GM19351 (cell line): ENCODE results near the gene DCK.
"Not testable (repeated sequence)": the region's sequence is repeated elsewhere in the genome, so short reads cannot be mapped to it uniquely, and the experiment has no call there.

ENCODE experiments used
- ATAC-seq: cut with Tn5 transposase; IDR thresholded peaks from one replicate; pipeline ENCODE4 v1.9.1; 2021; ENCODE audit warnings: mild to moderate bottlenecking, moderate library complexity; ENCODE audit not compliant: unreplicated experiment

DCK gene

DNA sequence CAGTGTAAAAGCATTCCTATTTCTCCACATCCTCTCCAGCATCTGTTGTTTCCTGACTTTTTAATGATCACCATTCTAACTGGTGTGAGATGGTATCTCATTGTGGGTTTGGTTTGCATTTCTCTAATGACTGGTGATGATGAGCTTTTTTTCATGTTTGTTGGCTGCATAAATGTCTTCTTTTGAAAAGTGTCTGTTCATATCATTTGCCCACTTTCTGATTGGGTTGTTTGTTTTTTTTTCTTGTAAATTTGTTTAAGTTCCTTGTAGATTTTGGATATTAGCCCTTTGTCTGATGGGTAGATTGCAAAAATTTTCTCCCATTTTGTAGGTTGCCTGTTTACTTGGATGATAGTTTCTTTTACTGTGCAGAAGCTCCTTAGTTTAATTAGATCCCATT lies 6.2 kb downstream of the DCK start:
- not testable (repeated sequence) for ATAC-seq

DNA sequence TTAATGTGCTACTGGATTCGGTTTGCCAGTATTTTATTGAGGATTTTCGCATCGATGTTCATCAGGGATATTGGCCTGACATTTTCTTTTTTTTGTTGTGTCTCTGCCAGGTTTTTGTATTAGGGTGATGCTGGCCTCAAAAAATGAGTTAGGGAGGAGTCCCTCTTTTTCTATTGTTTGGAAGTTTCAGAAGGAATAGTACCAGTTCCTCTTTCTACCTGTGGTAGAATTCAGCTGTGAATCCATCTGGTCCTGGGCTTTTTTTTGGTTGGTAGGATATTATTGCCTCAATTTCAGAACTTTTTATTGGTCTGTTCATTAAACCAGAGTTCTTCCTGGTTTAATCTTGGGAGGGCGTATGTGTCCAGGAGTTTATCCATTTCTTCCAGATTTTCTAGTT lies 7.9 kb downstream of the DCK start:
- not testable (repeated sequence) for ATAC-seq

DNA sequence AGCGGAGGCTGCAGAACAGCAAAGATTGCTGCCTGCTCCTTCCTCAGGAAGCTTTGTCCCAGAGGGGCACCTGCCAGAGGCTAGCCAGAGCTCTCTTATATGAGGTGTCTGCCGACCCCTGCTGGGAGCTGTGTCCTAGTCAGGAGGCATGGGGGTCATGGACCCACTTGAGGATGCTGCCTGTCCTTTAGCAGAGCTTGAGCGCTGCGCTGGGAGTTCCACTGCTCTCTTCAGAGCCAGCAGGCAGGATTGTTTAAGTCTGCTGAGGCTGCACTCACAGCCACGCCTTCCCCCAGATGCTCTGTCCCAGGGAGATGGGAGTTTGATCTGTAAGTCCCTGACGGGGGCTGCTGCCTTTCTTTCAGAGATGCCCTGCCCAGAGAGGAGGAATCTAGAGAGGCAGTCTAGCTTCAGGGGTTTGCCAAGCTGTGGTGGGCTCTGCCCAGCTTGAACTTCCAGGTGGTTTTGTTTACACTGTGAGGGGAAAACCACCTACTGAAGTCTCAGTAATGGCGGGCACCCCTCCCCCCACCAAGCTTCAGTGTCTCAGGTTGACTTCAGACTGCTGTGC lies 10.9 kb downstream of the DCK start:
- peak; percentile 29 for ATAC-seq

DNA sequence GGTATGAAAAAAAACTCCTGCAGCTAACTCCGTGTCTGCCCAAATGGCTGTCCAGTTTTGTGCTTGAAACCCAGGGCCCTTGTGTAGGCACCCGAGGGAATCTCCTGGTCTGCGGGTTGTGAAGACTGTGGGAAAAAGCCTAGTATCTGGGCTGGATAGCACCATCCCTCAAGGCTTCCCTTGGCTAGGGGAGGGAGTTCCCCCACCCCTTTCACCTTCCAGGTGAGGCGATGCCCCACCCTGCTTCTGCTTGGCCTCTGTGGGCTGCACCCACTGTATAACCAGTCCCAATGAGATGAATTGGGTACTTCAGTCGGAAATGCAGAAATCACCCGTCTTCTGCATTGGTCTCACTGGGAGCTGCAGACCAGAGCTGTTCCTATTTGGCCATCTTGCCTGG lies 11.6 kb downstream of the DCK start:
- ATAC-seq, result not testable (repeated sequence)

DNA sequence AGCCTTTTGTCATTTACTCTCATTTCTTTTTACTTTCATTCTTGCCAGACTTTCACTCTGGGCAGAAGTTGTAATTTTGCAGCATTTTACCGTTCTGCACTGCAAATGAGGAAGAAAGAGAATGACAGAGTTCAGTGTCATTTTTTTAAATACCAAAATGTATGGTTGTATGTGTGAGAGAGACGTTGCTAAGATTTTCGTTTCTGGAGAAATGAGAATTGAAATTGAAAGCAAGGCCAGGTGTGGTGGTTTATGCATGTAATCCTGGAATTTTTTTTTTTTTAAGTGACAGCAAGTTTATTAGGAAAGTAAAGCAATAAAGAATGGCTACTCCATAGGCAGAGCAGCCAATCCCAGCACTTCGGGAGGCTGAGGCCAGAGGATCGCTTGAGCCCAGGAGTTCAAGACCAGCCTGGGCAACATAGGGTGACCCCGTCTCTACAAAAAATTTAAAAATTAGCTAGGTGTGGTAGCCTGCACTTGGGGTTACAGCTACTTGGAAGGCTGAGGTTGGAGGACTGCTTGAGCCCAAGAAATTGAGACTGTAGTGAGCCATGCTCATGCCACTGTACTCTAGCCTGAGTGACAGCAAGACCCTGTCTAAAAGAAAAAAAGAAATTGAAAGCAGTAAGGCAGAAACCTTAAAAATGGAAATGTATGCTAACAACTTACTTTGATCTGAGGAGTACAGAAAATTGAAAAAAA lies 12.9 kb downstream of the DCK start:
- peak; percentile 74 for ATAC-seq

DNA sequence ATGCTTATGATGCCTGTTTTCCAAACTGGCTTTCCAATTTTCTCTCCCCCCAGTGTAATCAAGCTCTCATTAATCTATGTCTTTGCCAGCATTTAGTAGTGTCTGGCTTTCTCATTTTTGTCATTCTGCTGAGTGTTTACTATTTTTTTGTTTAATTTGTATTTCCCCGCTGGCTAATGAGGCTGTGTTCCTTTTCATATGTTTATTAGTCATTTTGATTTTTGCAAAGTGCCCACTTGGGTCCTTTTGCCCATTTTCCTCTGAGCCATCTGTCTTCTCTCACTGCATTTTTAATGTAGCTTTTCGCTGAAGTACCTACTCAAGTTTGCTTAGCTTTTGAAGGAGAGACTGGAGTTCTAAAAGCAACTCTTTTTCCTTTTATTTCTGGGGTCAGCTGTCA lies 14.7 kb downstream of the DCK start:
- ATAC-seq, result no peak

DNA sequence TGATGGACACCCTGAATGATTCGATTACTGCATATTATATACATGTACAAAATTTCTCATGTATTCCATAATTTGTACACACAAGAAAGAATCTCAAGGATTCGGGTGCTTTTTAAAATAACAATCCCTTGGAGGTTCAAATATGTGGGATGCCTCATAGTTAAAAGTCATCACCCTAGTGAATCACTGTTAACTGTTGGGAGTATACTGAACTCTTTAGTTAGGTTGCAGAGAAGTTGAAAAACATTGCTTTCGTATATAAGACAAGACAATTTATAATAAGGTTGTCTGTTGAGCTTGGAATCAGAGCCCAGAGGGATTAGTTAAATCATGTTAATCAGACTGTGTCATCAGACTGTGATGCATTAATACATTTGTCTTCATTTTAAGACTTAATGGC lies 15.6 kb downstream of the DCK start:
- ATAC-seq, result no peak

DNA sequence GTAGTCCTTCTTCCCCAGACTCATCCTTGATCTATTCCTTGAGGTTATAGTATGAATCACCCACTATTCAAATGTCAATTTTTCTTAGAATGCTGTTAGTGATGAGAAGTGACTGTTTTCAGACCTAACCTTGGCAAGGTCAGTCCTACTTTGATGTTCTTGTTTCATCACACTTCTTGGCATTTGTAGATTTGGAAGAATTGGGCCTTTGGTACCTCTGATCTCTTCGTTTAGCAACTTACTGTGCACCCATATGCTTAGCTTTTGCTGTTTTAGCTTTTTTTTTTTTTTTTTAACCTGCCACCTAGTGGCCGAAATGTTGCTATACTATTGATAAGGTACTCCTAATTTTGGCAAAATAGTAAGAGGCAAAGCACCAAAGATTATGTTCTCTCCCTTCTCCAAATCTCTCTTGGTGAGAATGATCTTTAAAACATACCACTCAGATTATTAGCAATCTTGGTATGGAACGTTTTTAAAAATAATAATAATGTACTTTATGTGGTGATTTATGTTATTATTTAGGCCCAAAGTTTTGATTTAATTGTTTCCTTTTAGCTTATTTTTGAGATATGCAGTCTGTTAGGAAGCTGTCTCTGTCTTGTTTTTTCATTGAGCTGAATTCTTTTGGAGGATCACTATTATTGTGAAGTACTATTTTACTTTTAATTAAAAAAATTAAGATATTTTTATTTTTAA lies 16.6 kb downstream of the DCK start:
- ATAC-seq, result peak; percentile 64

DNA sequence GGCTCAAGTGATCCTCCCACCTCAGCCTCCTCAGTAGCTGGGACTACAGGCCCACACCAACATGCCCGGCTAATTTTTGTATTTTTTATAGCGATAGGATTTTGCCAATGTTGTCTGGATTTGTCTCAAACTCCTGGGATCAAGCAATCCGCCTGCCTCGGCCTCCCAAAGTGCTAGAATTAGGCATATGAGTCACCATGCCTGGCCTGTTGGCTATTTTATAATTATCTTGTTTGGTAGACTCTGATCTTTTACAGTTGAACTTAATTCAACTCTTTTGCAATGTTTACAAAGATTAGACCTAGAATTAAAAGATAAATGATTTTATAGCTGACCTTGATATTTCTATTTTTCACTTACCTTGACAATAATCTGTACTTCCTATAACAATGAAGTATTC lies 18.0 kb downstream of the DCK start:
- no peak for ATAC-seq

DNA sequence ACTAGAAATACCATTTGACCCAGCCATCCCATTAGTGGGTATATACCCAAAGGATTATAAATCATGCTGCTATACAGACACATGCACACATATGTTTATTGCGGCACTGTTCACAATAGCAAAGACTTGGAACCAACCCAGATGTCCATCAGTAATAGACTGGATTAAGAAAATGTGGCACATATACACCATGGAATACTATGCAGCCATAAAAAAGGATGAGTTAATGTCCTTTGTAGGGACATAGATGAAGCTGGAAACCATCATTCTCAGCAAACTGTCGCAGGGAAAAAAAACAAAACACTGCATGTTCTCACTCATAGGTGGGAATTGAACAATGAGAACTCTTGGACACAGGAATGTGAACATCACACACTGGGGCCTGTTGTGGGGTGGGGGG lies 23.9 kb downstream of the DCK start:
- ATAC-seq, result not testable (repeated sequence)

DNA sequence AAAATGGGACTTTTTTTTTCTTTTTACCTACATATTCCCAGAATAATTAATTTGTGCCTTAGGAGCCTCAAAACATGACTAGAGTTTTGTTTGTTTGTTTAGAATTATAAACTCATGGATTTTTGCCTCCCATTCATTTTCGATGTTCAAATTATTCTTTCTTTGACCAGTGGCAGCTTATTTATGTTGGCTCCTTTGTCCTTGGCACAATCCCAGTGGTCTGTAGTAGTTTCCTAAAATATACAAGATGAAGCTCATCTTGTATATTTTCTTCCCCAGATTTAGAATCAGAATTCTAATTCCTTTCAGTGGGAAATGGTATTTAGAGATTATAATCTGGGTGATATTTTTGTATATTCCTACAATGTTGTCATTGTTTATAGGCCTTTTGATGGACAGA lies 27.2 kb downstream of the DCK start:
- ATAC-seq, result no peak

DNA sequence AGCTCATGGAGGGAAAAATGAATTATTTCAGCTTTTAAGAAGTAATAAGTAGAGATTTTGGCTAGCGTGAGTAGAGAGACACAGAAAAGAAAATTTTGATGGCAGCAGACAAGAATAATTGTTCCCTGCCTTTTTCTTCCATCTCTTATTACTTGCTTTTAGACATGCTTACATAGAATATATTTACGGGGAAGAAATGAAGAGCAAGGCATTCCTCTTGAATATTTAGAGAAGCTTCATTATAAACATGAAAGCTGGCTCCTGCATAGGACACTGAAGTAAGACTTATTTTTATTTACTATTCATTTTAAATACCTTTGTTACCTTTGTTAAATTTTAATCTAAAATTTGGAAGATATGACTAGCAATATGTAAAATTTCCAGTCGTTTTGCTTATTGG lies 32.2 kb downstream of the DCK start:
- ATAC-seq, result no peak

DNA sequence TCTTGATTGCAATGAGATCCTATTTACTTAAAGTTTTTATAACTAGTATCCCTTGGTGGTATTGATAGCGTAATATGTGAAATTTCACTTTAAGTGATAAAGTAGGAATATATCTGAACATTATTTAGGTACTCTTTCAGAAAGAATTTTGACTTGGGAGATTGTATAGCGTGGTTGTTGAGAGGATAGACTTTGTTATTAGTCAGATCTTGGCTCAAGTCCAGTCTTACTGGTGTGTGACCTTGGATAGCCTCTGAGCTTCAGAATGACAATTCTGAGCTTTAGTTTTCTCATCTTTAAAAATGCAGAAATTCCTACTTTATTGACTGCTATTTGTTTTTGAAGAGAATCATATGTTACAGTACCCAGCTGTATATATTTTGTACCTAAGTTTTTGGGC lies 32.6 kb downstream of the DCK start:
- peak; percentile 45 for ATAC-seq

DNA sequence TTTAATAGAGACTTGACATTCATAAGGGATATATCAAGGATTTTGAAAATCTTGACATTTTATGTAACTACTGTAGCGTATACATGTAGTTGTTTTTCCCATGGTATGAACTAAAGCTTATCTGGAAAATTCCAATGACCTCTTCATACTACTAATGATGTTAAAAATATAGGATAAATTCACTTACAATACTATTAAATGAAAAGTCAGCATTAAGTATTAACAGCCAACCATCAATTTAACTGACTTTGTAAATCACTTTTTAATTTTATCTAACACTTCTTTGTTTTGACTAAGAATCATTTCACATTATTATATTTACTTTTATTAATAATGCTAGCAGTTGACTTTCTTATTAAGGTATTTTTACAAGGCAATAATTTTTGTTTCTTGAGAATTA lies 34.2 kb downstream of the DCK start:
- no peak for ATAC-seq

DNA sequence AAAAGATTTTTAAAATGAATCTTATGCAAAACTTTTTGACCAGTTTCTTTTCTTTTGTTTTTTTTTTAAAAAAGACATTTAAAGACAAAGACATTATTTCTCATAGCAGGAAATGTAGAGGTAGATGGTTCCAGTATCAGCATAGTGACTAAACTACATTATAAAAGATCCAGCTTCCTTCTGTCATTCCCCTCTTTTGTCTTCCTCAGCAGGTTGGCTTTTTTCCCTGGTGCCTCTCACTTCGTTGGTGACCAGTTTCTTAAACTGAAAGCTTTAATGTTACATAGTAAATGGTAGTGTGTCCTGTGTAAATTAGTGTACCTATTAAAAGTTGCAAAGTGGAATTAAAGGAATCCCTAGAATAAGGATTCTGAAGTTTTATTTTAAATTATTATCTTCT lies 36.1 kb downstream of the DCK start:
- no peak for ATAC-seq

DNA sequence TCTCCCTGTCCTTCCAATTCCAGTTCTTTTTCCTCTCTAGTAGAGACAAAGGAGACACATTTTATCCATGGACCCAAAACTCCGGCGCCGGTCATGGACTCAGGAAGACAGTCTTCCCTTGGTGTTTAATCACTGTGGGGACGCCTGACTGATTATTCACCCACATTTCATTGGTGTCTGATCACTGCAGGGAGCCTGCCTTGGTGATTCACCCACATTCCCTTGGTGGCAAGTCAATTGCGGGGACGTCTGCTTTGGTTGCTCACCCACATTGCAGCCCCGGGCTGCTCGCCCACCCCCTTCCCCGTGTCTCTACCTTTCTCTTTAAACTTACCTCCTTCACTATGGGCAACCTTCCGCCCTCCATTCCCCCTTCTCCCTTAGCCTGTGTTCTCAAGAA lies 38.7 kb downstream of the DCK start:
- ATAC-seq, result not testable (repeated sequence)

DNA sequence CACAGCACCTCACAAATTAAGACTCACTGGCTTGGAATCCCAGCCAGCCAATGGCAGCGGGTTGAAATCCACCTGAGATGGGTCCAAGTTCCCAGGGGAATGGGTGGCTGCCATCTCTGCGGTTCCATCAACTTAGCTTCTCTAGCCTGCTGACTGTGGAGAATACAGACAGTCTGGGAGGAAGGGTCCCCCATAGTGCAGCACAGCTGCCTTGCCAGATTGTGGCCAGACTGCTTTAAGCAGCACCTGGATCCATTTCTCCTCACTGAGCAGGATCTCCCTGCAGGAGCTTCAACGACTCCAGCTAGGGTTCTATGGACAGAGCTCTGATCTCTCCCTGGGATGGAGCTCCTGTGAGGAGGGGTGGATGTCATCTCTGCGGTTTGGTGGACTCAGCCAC lies 51.8 kb downstream of the DCK start:
- ATAC-seq, result no peak

DNA sequence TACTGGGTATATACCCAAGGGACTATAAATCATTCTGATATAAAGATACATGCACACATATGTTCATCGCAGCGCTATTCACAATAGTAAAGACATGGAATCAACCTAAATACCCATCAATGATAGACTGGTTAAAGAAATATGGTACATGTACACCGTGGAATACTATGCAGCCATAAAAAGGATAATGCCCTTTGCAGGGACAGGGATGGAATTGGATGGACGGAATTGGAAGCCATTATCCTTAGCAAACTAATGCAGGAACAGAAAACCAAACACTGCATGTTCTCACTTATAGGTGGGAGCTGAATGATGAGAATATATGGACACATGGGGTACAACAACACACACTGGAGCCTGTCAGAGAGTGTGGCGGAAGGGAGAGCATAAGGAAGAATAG lies 55.9 kb downstream of the DCK start:
- no peak for ATAC-seq

DNA sequence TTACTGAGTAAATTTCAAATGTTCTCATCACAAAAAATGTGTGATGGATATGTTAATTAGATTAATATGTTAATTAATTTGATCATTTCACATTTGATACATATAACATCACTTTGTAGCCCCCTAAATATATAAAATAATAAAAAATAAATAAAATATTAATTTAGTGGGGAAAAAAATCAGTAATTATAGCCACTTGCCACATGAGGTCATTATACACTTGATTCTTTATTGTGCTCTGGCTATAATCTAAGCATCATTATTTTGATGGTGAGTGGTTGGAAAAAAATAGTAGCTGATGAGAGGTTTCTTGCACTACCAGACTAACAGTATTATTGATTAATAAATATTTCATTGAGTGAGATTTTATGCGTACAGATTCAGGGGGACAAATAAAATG lies 57.4 kb downstream of the DCK start:
- ATAC-seq, result no peak

DNA sequence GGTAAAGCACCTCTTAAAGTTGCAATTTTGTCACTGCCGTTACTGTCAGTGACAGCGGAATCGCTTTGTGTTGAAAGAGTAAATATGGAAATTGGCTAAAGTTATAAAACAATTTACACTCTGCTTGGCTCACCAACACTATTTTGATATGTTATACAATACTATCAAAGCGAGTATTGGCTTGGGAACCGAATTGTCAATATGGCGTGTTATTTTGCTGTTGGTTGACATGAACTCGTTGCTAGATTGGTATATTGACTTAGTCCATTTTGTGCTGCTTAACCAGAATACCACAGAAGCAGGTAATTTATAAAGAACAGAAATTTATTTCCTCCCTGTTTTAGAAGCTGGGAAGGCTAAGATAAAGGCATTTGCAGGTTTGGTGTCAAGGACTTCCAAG lies 58.6 kb downstream of the DCK start:
- ATAC-seq, result no peak

DNA sequence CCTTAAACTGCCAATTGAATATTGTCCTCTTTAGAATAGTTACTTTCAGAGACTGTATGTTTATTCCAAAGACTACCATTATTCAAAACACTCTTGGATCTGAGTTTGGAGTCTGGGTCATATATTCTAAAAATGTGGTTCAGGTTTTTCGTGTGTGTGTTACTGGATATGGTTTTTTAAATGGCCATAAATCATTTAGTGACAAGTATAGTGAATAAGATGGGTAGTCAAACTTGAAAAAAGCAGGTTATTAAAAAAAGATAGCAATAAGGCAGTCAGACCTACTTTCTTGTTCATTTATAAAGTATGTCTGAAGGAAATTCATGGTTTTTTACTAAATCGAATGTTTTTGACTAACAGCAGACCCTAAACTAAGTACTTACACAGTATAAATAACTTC lies 59.3 kb downstream of the DCK start:
- no peak for ATAC-seq

DNA sequence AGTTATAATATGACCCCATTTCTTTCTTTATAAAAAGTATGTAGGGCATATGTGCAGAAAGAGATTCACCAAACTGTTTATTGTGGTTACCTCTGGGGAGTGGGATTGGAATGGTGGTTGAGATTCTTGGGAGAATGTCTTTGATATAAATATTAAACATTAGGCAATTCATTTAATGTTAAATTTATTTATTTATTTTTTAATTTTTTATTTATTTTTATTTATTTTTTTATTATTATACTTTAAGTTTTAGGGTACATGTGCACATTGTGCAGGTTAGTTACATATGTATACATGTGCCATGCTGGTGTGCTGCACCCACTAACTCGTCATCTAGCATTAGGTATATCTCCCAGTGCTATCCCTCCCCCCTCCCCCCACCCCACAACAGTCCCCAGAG lies 60.2 kb downstream of the DCK start:
- not testable (repeated sequence) for ATAC-seq
